Stomach (tissue), 4 donors: Measurements from ENCODE around the gene ADAMTS13.

ENCODE experiments used
- EP300 ChIP-seq: sonication (generic); formaldehyde crosslinking; IDR thresholded peaks from one replicate; pipeline ENCODE4 v1.6.1; 2017; ENCODE audit warnings: antibody characterized with exemption
- POLR2A ChIP-seq, 4 donors: fragments of 450-650 bp; IDR thresholded peaks; one replicate each; pipeline ENCODE4 v1.6.1; 2016; ENCODE audit warnings: antibody characterized with exemption in 4 of 4, control low read depth in 2 of 4, mild to moderate bottlenecking in 1 of 4, moderate library complexity in 1 of 4
- POLR2AphosphoS5 ChIP-seq, 3 donors: sonication (generic); formaldehyde crosslinking; IDR thresholded peaks; one replicate each; pipeline ENCODE4 v1.6.1; 2016; ENCODE audit warnings: antibody characterized with exemption in 3 of 3
- TF ChIP-seq, protein P1 (sequence below), 7 experiments: fragments of 450-650 bp in 4 of 7; fragments of 200-600 bp in 3 of 7; sonication (generic) in 3 of 7; IDR thresholded peaks; one replicate each; pipeline ENCODE4 v1.5.1; 2016 to 2019; ENCODE audit warnings: antibody characterized with exemption in 7 of 7, control low read depth in 2 of 7, mild to moderate bottlenecking in 1 of 7

DNA sequence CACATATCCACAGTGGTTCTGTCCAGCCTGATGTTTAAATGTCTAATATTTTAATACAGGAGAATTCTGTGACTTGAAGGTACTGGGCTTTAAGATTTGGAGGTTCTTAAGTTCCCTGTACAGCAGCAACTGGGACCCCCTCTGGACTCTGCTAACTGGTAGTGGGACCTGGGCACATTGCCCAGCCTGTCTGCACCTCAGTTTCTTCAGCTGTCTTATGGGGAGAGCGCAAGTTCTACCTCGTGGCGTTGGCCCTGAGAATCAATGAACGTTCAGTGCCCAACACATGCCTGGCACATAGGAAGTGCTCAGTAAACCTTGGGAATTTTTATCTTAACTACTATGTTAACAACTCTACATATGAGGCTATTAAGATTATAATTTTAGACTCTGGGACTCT is 55.3 kb downstream of the ADAMTS13 start:
- TF ChIP-seq, protein P1, sequence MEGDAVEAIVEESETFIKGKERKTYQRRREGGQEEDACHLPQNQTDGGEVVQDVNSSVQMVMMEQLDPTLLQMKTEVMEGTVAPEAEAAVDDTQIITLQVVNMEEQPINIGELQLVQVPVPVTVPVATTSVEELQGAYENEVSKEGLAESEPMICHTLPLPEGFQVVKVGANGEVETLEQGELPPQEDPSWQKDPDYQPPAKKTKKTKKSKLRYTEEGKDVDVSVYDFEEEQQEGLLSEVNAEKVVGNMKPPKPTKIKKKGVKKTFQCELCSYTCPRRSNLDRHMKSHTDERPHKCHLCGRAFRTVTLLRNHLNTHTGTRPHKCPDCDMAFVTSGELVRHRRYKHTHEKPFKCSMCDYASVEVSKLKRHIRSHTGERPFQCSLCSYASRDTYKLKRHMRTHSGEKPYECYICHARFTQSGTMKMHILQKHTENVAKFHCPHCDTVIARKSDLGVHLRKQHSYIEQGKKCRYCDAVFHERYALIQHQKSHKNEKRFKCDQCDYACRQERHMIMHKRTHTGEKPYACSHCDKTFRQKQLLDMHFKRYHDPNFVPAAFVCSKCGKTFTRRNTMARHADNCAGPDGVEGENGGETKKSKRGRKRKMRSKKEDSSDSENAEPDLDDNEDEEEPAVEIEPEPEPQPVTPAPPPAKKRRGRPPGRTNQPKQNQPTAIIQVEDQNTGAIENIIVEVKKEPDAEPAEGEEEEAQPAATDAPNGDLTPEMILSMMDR (IDR thresholded peaks at IDR 0.05), result no peak
- TF ChIP-seq POLR2A (IDR thresholded peaks at IDR 0.05), result no peak
- no peak for TF ChIP-seq POLR2AphosphoS5 (IDR thresholded peaks at IDR 0.05)
- TF ChIP-seq EP300, result no peak
